Breast epithelium (tissue), 3 donors: ENCODE results near the gene CLDN20.

ENCODE experiments used
- CTCF ChIP-seq, 3 donors: fragments of 450-650 bp; IDR thresholded peaks; one replicate each; pipeline ENCODE4 v1.5.1; 2016 to 2017; ENCODE audit warnings: antibody characterized with exemption in 3 of 3, mild to moderate bottlenecking in 3 of 3, moderate library complexity in 3 of 3
- POLR2A ChIP-seq: fragments of 450-650 bp; IDR thresholded peaks from one replicate; pipeline ENCODE4 v1.6.1; 2016; ENCODE audit warnings: antibody characterized with exemption, mild to moderate bottlenecking, moderate library complexity

GRCh38 chr6:155260686-155261085 is 3.1 kb upstream of the CLDN20 start:
- TF ChIP-seq CTCF (IDR thresholded peaks at IDR 0.05) (no peak), POLR2A (no peak)
